SK-N-MC (cell line): ENCODE measurements around the gene ZNF462.

Experiments
- EZH2 ChIP-seq: fragments of 200-600 bp; sonication (generic); IDR thresholded peaks from one replicate; pipeline ENCODE4 v1.6.1; 2017; ENCODE audit warnings: antibody characterized with exemption
- POLR2AphosphoS5 ChIP-seq: IDR thresholded peaks from 2 replicates; pipeline ENCODE4 v1.6.1; 2012; ENCODE audit warnings: mild to moderate bottlenecking, low read depth, low read length, borderline replicate concordance

GRCh38 chr9:107034831-107035230 lies 171.9 kb downstream of the ZNF462 start:
- no peak for TF ChIP-seq EZH2
- no peak for TF ChIP-seq POLR2AphosphoS5
